Panc1 (cell line): Measurements from ENCODE around the gene ZNF622.

Source experiments
- REST ChIP-seq, 2 experiments: IDR thresholded peaks; 2 replicates each; pipeline ENCODE4 v1.6.1; 2011 to 2012; ENCODE audit warnings: low read depth in 2 of 2, control low read depth in 1 of 2, low read length in 1 of 2, mild to moderate bottlenecking in 1 of 2, moderate library complexity in 1 of 2; ENCODE audit not compliant: insufficient read depth in 1 of 2
- TF ChIP-seq, protein P1 (sequence below): fragments of 450-650 bp; IDR thresholded peaks from 2 replicates; pipeline ENCODE4 v1.5.1; 2017; ENCODE audit warnings: mild to moderate bottlenecking

- TF ChIP-seq, protein P1, sequence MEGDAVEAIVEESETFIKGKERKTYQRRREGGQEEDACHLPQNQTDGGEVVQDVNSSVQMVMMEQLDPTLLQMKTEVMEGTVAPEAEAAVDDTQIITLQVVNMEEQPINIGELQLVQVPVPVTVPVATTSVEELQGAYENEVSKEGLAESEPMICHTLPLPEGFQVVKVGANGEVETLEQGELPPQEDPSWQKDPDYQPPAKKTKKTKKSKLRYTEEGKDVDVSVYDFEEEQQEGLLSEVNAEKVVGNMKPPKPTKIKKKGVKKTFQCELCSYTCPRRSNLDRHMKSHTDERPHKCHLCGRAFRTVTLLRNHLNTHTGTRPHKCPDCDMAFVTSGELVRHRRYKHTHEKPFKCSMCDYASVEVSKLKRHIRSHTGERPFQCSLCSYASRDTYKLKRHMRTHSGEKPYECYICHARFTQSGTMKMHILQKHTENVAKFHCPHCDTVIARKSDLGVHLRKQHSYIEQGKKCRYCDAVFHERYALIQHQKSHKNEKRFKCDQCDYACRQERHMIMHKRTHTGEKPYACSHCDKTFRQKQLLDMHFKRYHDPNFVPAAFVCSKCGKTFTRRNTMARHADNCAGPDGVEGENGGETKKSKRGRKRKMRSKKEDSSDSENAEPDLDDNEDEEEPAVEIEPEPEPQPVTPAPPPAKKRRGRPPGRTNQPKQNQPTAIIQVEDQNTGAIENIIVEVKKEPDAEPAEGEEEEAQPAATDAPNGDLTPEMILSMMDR, result no peak
- TF ChIP-seq REST (IDR thresholded peaks at IDR 0.05; ENCODE audit: insufficient read depth in 1 of 2, low read depth in 2 of 2, low read length in 1 of 2), result no peak
Observed at GRCh38 chr5:16493261-16493660, 27.7 kb upstream of the ZNF622 start.
